Peyer's patch (tissue), 4 donors: ENCODE data around the gene SDHAF2. TPM values are rescaled to one million over a fixed set of nuclear protein-coding genes. Genes with fewer than 3 reads are reported as not detected.

ENCODE experiments used
- DNase-seq, 3 donors: peaks; one replicate each; pipeline ENCODE4 v3.0.0-alpha.2; 2017 to 2019
- H3K27ac ChIP-seq, 4 donors: fragments of 200-600 bp; sonication (generic); one replicate each; pipeline ENCODE4 v1.5.1; 2016 to 2019
- H3K27me3 ChIP-seq, 2 donors: fragments of 200-600 bp; sonication (generic); one replicate each; pipeline ENCODE4 v1.5.1; 2019
- H3K36me3 ChIP-seq, 3 donors: fragments of 200-600 bp; sonication (generic); one replicate each; pipeline ENCODE4 v1.5.1; 2016 to 2019
- H3K4me1 ChIP-seq, 4 donors: fragments of 200-600 bp; sonication (generic); one replicate each; pipeline ENCODE4 v1.5.1; 2016 to 2019
- H3K4me3 ChIP-seq, 4 donors: fragments of 200-600 bp; sonication (generic); 1 replicate in 3 of 4; 2 replicates in 1 of 4; pipeline ENCODE4 v1.5.1; 2016 to 2019; ENCODE audit warnings: mild to moderate bottlenecking in 1 of 4
- H3K9me3 ChIP-seq, 4 donors: fragments of 200-600 bp; sonication (generic); one replicate each; pipeline ENCODE4 v1.5.1; 2016 to 2019; ENCODE audit warnings: mild to moderate bottlenecking in 1 of 4
- CTCF ChIP-seq, 6 experiments: fragments of 450-650 bp in 4 of 6; fragments of 200-600 bp in 2 of 6; sonication (generic) in 1 of 6; IDR thresholded peaks; one replicate each; pipeline ENCODE4 v1.5.1; 2017 to 2019; ENCODE audit warnings: antibody characterized with exemption in 6 of 6, mild to moderate bottlenecking in 3 of 6, moderate library complexity in 1 of 6
- POLR2A ChIP-seq, 2 donors: fragments of 450-650 bp; IDR thresholded peaks; one replicate each; pipeline ENCODE4 v1.5.1; 2017; ENCODE audit warnings: antibody characterized with exemption in 2 of 2, mild to moderate bottlenecking in 2 of 2, moderate library complexity in 2 of 2
- total RNA-seq, 4 donors: library from RNA; depleted of rRNA; stranded (reverse); fragments of >200 nt; gene quantifications; one replicate each; pipeline ENCODE4 v1.1.0, GENCODE V29; 2016

The SDHAF2 gene
- total RNA-seq, 4 donors from 2014 or later = 54.5 to 92.4 (median 70.5) TPM

GRCh38 chr11:61392981-61393595, 36.8 kb upstream of the SDHAF2 start:
- TF ChIP-seq POLR2A (IDR thresholded peaks at IDR 0.05) (no peak), CTCF (IDR thresholded peaks at IDR 0.05) (no peak)

GRCh38 chr11:61401173-61401572, 28.8 kb upstream of the SDHAF2 start:
- Histone ChIP-seq H3K4me1 (no peaks in the 10 kb centered on the region), H3K27ac (no peak overlapping the region), H3K9me3 (no peaks in the 10 kb centered on the region), H3K27me3 (no peaks in the 10 kb centered on the region), H3K4me3 (no peak overlapping the region), H3K36me3 (peaks cover 0 to 59% (median 0%) of the 10 kb centered on the region in 3 donors)
- no peak for DNase-seq
- TF ChIP-seq POLR2A (IDR thresholded peaks at IDR 0.05) (no peak), CTCF (IDR thresholded peaks at IDR 0.05) (no peak)

More at GRCh38 chr11:61392981-61393595, 36.8 kb upstream of the SDHAF2 start:
- Histone ChIP-seq H3K36me3 (peaks cover 0 to 34% (median 0%) of the 10 kb centered on the region in 3 donors), H3K27ac (peak overlapping the region; percentile 78 to 90 (median 83)), H3K9me3 (no peaks in the 10 kb centered on the region), H3K4me3 (peak overlapping the region; percentile 56 to 84 (median 66)), H3K27me3 (no peaks in the 10 kb centered on the region), H3K4me1 (peaks cover 0 to 9% (median 3%) of the 10 kb centered on the region in 4 donors)
- DNase-seq = peak in 1 of 3 donors; percentile 28

GRCh38 chr11:61401573-61401972, 28.4 kb upstream of the SDHAF2 start:
- Histone ChIP-seq H3K9me3 (no peaks in the 10 kb centered on the region), H3K4me3 (no peak overlapping the region), H3K27me3 (no peaks in the 10 kb centered on the region), H3K4me1 (no peaks in the 10 kb centered on the region), H3K36me3 (peaks cover 0 to 59% (median 0%) of the 10 kb centered on the region in 3 donors), H3K27ac (no peak overlapping the region)
- TF ChIP-seq POLR2A (IDR thresholded peaks at IDR 0.05) = no peak
- TF ChIP-seq CTCF (IDR thresholded peaks at IDR 0.05) = no peak
- DNase-seq = no peak

- no peak overlapping the region for H3K27ac ChIP-seq
- no peak for TF ChIP-seq POLR2A (IDR thresholded peaks at IDR 0.05)
- H3K36me3 ChIP-seq = peaks cover 0 to 66% (median 0%) of the 10 kb centered on the region in 3 donors
- no peaks in the 10 kb centered on the region for H3K27me3 ChIP-seq
- H3K4me3 ChIP-seq = no peak overlapping the region
- H3K4me1 ChIP-seq = no peaks in the 10 kb centered on the region
- no peak for DNase-seq
- no peaks in the 10 kb centered on the region for H3K9me3 ChIP-seq
Observed at GRCh38 chr11:61403658-61404057, 26.3 kb upstream of the SDHAF2 start.

GRCh38 chr11:61404103-61404502, 25.8 kb upstream of the SDHAF2 start:
- TF ChIP-seq POLR2A (IDR thresholded peaks at IDR 0.05) = no peak
- no peak for TF ChIP-seq CTCF (IDR thresholded peaks at IDR 0.05)
- no peak for DNase-seq
- H3K9me3 ChIP-seq = no peaks in the 10 kb centered on the region
- H3K27me3 ChIP-seq = no peaks in the 10 kb centered on the region
- no peak overlapping the region for H3K4me3 ChIP-seq
- peaks cover 0 to 67% (median 0%) of the 10 kb centered on the region in 3 donors for H3K36me3 ChIP-seq
- H3K4me1 ChIP-seq = no peaks in the 10 kb centered on the region
- no peak overlapping the region for H3K27ac ChIP-seq

- DNase-seq = no peak
- Histone ChIP-seq H3K36me3 (peaks cover 0 to 73% (median 0%) of the 10 kb centered on the region in 3 donors), H3K4me1 (no peaks in the 10 kb centered on the region), H3K4me3 (no peak overlapping the region), H3K27me3 (no peaks in the 10 kb centered on the region), H3K27ac (no peak overlapping the region), H3K9me3 (no peaks in the 10 kb centered on the region)
- TF ChIP-seq CTCF (IDR thresholded peaks at IDR 0.05) (no peak), POLR2A (IDR thresholded peaks at IDR 0.05) (no peak)
Observed at GRCh38 chr11:61404641-61405040, 25.3 kb upstream of the SDHAF2 start.
